HCT116 (cell line): ENCODE data around the gene RGMB. TPM values are rescaled to one million over a fixed set of nuclear protein-coding genes. Genes with fewer than 3 reads are reported as not detected.

ENCODE experiments used
- ATAC-seq: fragments of 200-7000 bp; cut with Tn5 transposase; 2 replicates; pipeline ENCODE4 v1.9.1; 2020; ENCODE audit warnings: mild to moderate bottlenecking, moderate library complexity
- BruUV-seq: library from RNA; stranded (reverse); fragments of 400-500 nt; replicated peaks from 2 replicates; lab custom pipeline; 2021; lab: Mats Ljungman, UMichigan
- CTCF ChIA-PET: fragments of 300-600 bp; sonication (Branson Sonifier 250); formaldehyde crosslinking; loops from one replicate; lab custom pipeline; 2021; ENCODE audit warnings: antibody characterized with exemption; lab: Charles Lee
- POLR2A ChIA-PET: fragments of 300-600, 350-600 bp; sonication (Branson Sonifier 250); formaldehyde crosslinking; loops from one replicate; lab custom pipeline; 2021; ENCODE audit warnings: antibody characterized with exemption; lab: Charles Lee
- RAD21 ChIA-PET, 2 experiments: fragments of 300-600 bp; sonication (Branson Sonifier 250); formaldehyde crosslinking; loops; one replicate each; lab custom pipeline; 2023; ENCODE audit warnings: low total read pairs in 2 of 2; ENCODE audit not compliant: uncharacterized antibody in 2 of 2, unreplicated experiment in 2 of 2, low non-redundant PET in 1 of 2; lab: Charles Lee
- DNase-seq: peaks from one replicate; pipeline ENCODE4 v3.0.0-alpha.2; 2010; ENCODE audit warnings: low read depth, low spot score
- H2AFZ ChIP-seq: fragments of 200-600 bp; shearing (Covaris generic), sonication (generic); 2 replicates; pipeline ENCODE4 v1.6.1; 2017; ENCODE audit warnings: low read depth, mixed run types, mixed read lengths, antibody characterized with exemption, low read length; ENCODE audit not compliant: poor library complexity, severe bottlenecking
- H3K27ac ChIP-seq: 2 replicates; pipeline ENCODE4 v1.5.1; 2012; ENCODE audit warnings: low read depth, low read length
- H3K27me3 ChIP-seq: fragments of 200-600 bp; sonication (generic); 2 replicates; pipeline ENCODE4 v1.6.1; 2016; ENCODE audit warnings: mixed run types, low read length, mixed read lengths; ENCODE audit not compliant: insufficient read depth
- H3K36me3 ChIP-seq, 2 experiments: fragments of 200-500 bp in 1 of 2; fragments of 200-600 bp in 1 of 2; sonication (Bioruptor generic) in 1 of 2; sonication (generic) in 1 of 2; 2 replicates each; pipeline versions ENCODE4 v1.5.1 to v1.6.1; 2014 to 2016; ENCODE audit warnings: low read length in 2 of 2, inconsistent platforms in 1 of 2, mixed read lengths in 1 of 2, mixed run types in 1 of 2; ENCODE audit not compliant: insufficient read depth in 2 of 2, control insufficient read depth in 1 of 2
- H3K4me1 ChIP-seq, 2 experiments: fragments of 200-600 bp in 1 of 2; sonication (generic) in 1 of 2; 2 replicates each; pipeline versions ENCODE4 v1.5.1 to v1.6.1; 2012 to 2017; ENCODE audit warnings: low read length in 2 of 2, inconsistent platforms in 1 of 2, mild to moderate bottlenecking in 1 of 2, mixed read lengths in 1 of 2, mixed run types in 1 of 2, moderate library complexity in 1 of 2; ENCODE audit not compliant: insufficient read depth in 2 of 2, control insufficient read depth in 1 of 2
- H3K4me2 ChIP-seq: fragments of 200-600 bp; sonication (generic); 2 replicates; pipeline ENCODE4 v1.6.1; 2017; ENCODE audit warnings: mixed run types, low read length, mixed read lengths
- H3K4me3 ChIP-seq, 2 experiments: fragments of 200-600 bp in 1 of 2; sonication (generic) in 1 of 2; replicated peaks in 1 of 2; 2 replicates each; pipeline ENCODE4 v1.5.1; 2011 to 2016; ENCODE audit warnings: low read length in 2 of 2, control low read depth in 1 of 2, low read depth in 1 of 2, mild to moderate bottlenecking in 1 of 2, mixed read lengths in 1 of 2, mixed run types in 1 of 2
- H3K79me2 ChIP-seq: fragments of 200-600 bp; sonication (generic); 2 replicates; pipeline ENCODE4 v1.6.1; 2017; ENCODE audit warnings: mild to moderate bottlenecking, mixed run types, low read length, moderate library complexity, mixed read lengths; ENCODE audit not compliant: insufficient read depth
- H3K9ac ChIP-seq: fragments of 200-600 bp; sonication (generic); 2 replicates; pipeline ENCODE4 v1.6.1; 2016; ENCODE audit warnings: low read length, mixed read lengths
- H3K9me2 ChIP-seq: fragments of 200-600 bp; sonication (generic), shearing (Covaris generic); 2 replicates; pipeline ENCODE4 v1.6.1; 2017; ENCODE audit warnings: mixed run types, mild to moderate bottlenecking, moderate library complexity; ENCODE audit not compliant: insufficient read depth
- H3K9me3 ChIP-seq, 2 experiments: fragments of 200-500 bp in 1 of 2; fragments of 200-600 bp in 1 of 2; sonication (Bioruptor generic) in 1 of 2; sonication (generic) in 1 of 2; 2 replicates each; pipeline ENCODE4 v1.6.1; 2014 to 2017; ENCODE audit warnings: low read length in 2 of 2, mixed read lengths in 2 of 2, inconsistent platforms in 1 of 2, low read depth in 1 of 2, mild to moderate bottlenecking in 1 of 2, mixed run types in 1 of 2, moderate library complexity in 1 of 2; ENCODE audit not compliant: control insufficient read depth in 1 of 2, insufficient read depth in 1 of 2
- H4K20me1 ChIP-seq: fragments of 200-600 bp; sonication (generic), shearing (Covaris generic); 2 replicates; pipeline ENCODE4 v1.6.1; 2017; ENCODE audit warnings: mixed run types, mild to moderate bottlenecking, moderate library complexity; ENCODE audit not compliant: insufficient read depth
- ELF1 ChIP-seq: IDR thresholded peaks from 2 replicates; pipeline ENCODE4 v1.6.1; 2012; ENCODE audit warnings: low read depth, borderline replicate concordance
- EZH2phosphoT487 ChIP-seq: fragments of 200-600 bp; IDR thresholded peaks from 2 replicates; pipeline ENCODE4 v1.6.1; 2018; ENCODE audit warnings: antibody characterized with exemption, borderline replicate concordance
- JUND ChIP-seq: IDR thresholded peaks from 2 replicates; pipeline ENCODE4 v1.6.1; 2012
- RAD21 ChIP-seq: IDR thresholded peaks from 2 replicates; pipeline ENCODE4 v1.6.1; 2012; ENCODE audit warnings: low read depth, mild to moderate bottlenecking
- REST ChIP-seq: IDR thresholded peaks from 2 replicates; pipeline ENCODE4 v1.6.1; 2012; ENCODE audit warnings: low read depth
- SIN3A ChIP-seq: IDR thresholded peaks from 2 replicates; pipeline ENCODE4 v1.6.1; 2012; ENCODE audit warnings: low read depth
- SRF ChIP-seq: IDR thresholded peaks from 2 replicates; pipeline ENCODE4 v1.6.1; 2012; ENCODE audit warnings: low read depth
- TCF7L2 ChIP-seq: IDR thresholded peaks from 2 replicates; pipeline ENCODE4 v1.7.0; 2011; ENCODE audit warnings: borderline replicate concordance, inconsistent platforms; ENCODE audit not compliant: insufficient read depth, insufficient read length; ENCODE audit errors: extremely low read depth
- intact Hi-C: fragments of 100-400 bp; cut with micrococcal nuclease; formaldehyde crosslinking; loops from 2 replicates; pipeline ENCODE4 v1.10.0; 2022
- total RNA-seq: library from RNA; stranded (reverse); gene quantifications from one replicate; pipeline ENCODE4 v1.2.1, GENCODE V29; 2021; ENCODE audit not compliant: unreplicated experiment

RGMB gene
- total RNA-seq, 1 experiment from 2014 or later = 18.3 TPM

DNA sequence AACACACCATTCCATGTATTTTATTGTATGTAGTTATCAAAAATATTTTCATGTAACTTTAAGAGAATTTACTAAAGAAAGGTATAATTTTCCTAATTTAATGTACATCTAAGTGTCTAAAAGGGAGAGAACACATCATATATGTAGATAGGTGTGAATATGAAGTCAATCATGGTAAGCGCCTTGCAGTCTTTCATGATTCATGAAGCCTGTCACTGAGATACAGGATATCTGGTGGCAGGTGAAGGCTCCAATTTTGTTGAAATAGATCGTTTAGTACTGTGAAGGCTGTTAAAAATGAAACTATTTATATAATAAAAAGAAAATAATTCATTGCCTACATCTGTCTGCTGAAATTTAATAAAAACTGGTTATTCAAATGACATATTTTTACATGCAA, 15.5 kb upstream of the RGMB start:
- H3K4me3 ChIP-seq = no peak overlapping the region

More for the DNA sequence above, 15.5 kb upstream of the RGMB start:
- TF ChIP-seq SRF (no peak), RAD21 (no peak), JUND (no peak), REST (no peak), SIN3A (no peak), TCF7L2 (no peak), ELF1 (no peak), EZH2phosphoT487 (no peak)
- TF ChIP-seq, all 23 proteins: peak for 0
- Histone ChIP-seq H3K9me3 (no peaks in the 10 kb centered on the region), H3K9me2 (no peaks in the 10 kb centered on the region), H4K20me1 (no peaks in the 10 kb centered on the region), H3K36me3 (no peaks in the 10 kb centered on the region), H2AFZ (no peak overlapping the region), H3K4me1 (no peaks in the 10 kb centered on the region), H3K4me2 (no peak overlapping the region), H3K27ac (no peak overlapping the region), H3K79me2 (no peaks in the 10 kb centered on the region), H3K9ac (no peak overlapping the region), H3K27me3 (no peaks in the 10 kb centered on the region)
- ATAC-seq (no peak), DNase-seq (no peak)
- ChIA-PET POLR2A (no interaction called here), RAD21 (no interaction called here), CTCF (no interaction called here)
- intact Hi-C loops = no loop called here
- BruUV-seq = no TSS peak
